BJ (cell line): ENCODE measurements around the gene TMEM132C. TPM values are rescaled to one million over a fixed set of nuclear protein-coding genes. Genes with fewer than 3 reads are reported as not detected.

Experiments used
- CTCF ChIA-PET: fragments of 350-600 bp; formaldehyde crosslinking; extraction: SDS; loops from one replicate; lab custom pipeline; 2021; ENCODE audit warnings: antibody characterized with exemption, inconsistent platforms; lab: Yijun Ruan, JAX
- POLR2A ChIA-PET: fragments of 300-600 bp; sonication (Branson Sonifier 250); formaldehyde crosslinking; extraction: SDS; loops from one replicate; lab custom pipeline; 2021; ENCODE audit warnings: antibody characterized with exemption; lab: Charles Lee
- DNase-seq: peaks from one replicate; pipeline ENCODE4 v3.0.0-alpha.2; 2011; ENCODE audit warnings: low read depth
- H3K27me3 ChIP-seq: 2 replicates; pipeline ENCODE4 v1.6.0; 2011; ENCODE audit warnings: low read length; ENCODE audit not compliant: control insufficient read depth, insufficient read depth
- H3K36me3 ChIP-seq: 2 replicates; pipeline ENCODE4 v1.5.1; 2011; ENCODE audit warnings: low read length; ENCODE audit not compliant: control insufficient read depth, insufficient read depth
- H3K4me3 ChIP-seq: 2 replicates; pipeline ENCODE4 v1.5.1; 2011; ENCODE audit warnings: low read depth, mild to moderate bottlenecking, control low read depth, low read length
- CTCF ChIP-seq: IDR thresholded peaks from 2 replicates; pipeline ENCODE4 v1.5.1; 2011; ENCODE audit warnings: low read depth, mild to moderate bottlenecking, control low read depth, inconsistent platforms, low read length, moderate library complexity; ENCODE audit not compliant: insufficient read depth
- polyA plus RNA-seq: library from polyadenylated mRNA; depleted of rRNA; stranded (reverse); fragments of >200 nt; gene quantifications from 2 replicates; pipeline ENCODE4 v1.2.3, GENCODE V29; 2011

TMEM132C gene
- polyA plus RNA-seq, 1 experiment, result not detected

GRCh38 chr12:128639089-128639488 lies 372.1 kb downstream of the TMEM132C start:
- TF ChIP-seq CTCF, result no peak
- no peak overlapping the region for H3K4me3 ChIP-seq
- ChIA-PET POLR2A (no interaction called here), CTCF (no interaction called here)
- H3K36me3 ChIP-seq, result no peaks in the 10 kb centered on the region
- no peak for DNase-seq
- no peaks in the 10 kb centered on the region for H3K27me3 ChIP-seq

- DNase-seq, result no peak
- no peaks in the 10 kb centered on the region for H3K36me3 ChIP-seq
- no peaks in the 10 kb centered on the region for H3K27me3 ChIP-seq
- ChIA-PET CTCF (no interaction called here), POLR2A (no interaction called here)
- TF ChIP-seq CTCF, result no peak
- H3K4me3 ChIP-seq, result no peak overlapping the region
Measured at GRCh38 chr12:128643155-128643554, 376.2 kb downstream of the TMEM132C start.

- DNase-seq, result no peak
- TF ChIP-seq CTCF, result no peak
- H3K4me3 ChIP-seq, result no peak overlapping the region
- no peaks in the 10 kb centered on the region for H3K27me3 ChIP-seq
- H3K36me3 ChIP-seq, result no peaks in the 10 kb centered on the region
- CTCF ChIA-PET, result no interaction called here
- POLR2A ChIA-PET, result no interaction called here
Measured at GRCh38 chr12:128644664-128645296, 377.8 kb downstream of the TMEM132C start.

GRCh38 chr12:128649902-128650301 lies 382.9 kb downstream of the TMEM132C start:
- no peak overlapping the region for H3K4me3 ChIP-seq
- TF ChIP-seq CTCF, result no peak
- no peaks in the 10 kb centered on the region for H3K36me3 ChIP-seq
- no peaks in the 10 kb centered on the region for H3K27me3 ChIP-seq
- DNase-seq, result no peak
- ChIA-PET CTCF (no interaction called here), POLR2A (no interaction called here)

GRCh38 chr12:128652136-128652751 lies 385.3 kb downstream of the TMEM132C start:
- POLR2A ChIA-PET, result no interaction called here
- H3K4me3 ChIP-seq, result no peak overlapping the region
- no peaks in the 10 kb centered on the region for H3K27me3 ChIP-seq
- no peaks in the 10 kb centered on the region for H3K36me3 ChIP-seq
- no peak for TF ChIP-seq CTCF
- CTCF ChIA-PET, result no interaction called here
- no peak for DNase-seq
